Neural cell (in vitro differentiated cells): ENCODE results near the gene RBP5. TPM values are rescaled to one million over a fixed set of nuclear protein-coding genes. Genes with fewer than 3 reads are reported as not detected.

Experiments used
- H2AFZ ChIP-seq: fragments of 200-600, 300-800 bp; sonication (generic), shearing (Covaris generic); 2 replicates; pipeline ENCODE4 v1.6.0; 2014; ENCODE audit warnings: low read depth, mild to moderate bottlenecking, antibody characterized with exemption, low read length, moderate library complexity
- H3F3A ChIP-seq: fragments of 200-600 bp; shearing (Covaris generic); 2 replicates; pipeline ENCODE4 v1.6.1; 2016; ENCODE audit warnings: mild to moderate bottlenecking, moderate library complexity, mixed read lengths, antibody characterized with exemption, low read length; ENCODE audit not compliant: insufficient read depth, poor library complexity, severe bottlenecking
- H3K27ac ChIP-seq: fragments of 200-600, 300-800 bp; sonication (generic), shearing (Covaris generic); 2 replicates; pipeline ENCODE4 v1.5.1; 2014; ENCODE audit warnings: mild to moderate bottlenecking, low read length, moderate library complexity
- H3K27me3 ChIP-seq: fragments of 300-800, 200-600 bp; sonication (generic), shearing (Covaris generic); 2 replicates; pipeline ENCODE4 v1.6.0; 2014; ENCODE audit warnings: mild to moderate bottlenecking, low read depth, low read length, moderate library complexity; ENCODE audit not compliant: insufficient read depth
- H3K36me3 ChIP-seq: fragments of 300-800, 200-600 bp; sonication (generic), shearing (Covaris generic); 2 replicates; pipeline ENCODE4 v1.5.1; 2014; ENCODE audit warnings: mild to moderate bottlenecking, antibody characterized with exemption, low read length, moderate library complexity; ENCODE audit not compliant: insufficient read depth
- H3K4me2 ChIP-seq: fragments of 300-800, 200-600 bp; sonication (generic), shearing (Covaris generic); 2 replicates; pipeline ENCODE4 v1.6.0; 2014; ENCODE audit warnings: mild to moderate bottlenecking, low read length
- H3K4me3 ChIP-seq: fragments of 300-800, 200-600 bp; sonication (generic), shearing (Covaris generic); 2 replicates; pipeline ENCODE4 v1.5.1; 2014; ENCODE audit warnings: mild to moderate bottlenecking, low read length, moderate library complexity
- H3K79me2 ChIP-seq: fragments of 200-600 bp; shearing (Covaris generic); replicated peaks from 2 replicates; pipeline ENCODE4 v1.6.0; 2014; ENCODE audit warnings: mild to moderate bottlenecking, low read length, moderate library complexity; ENCODE audit not compliant: insufficient read depth
- H3K9ac ChIP-seq: fragments of 300-800, 200-600 bp; sonication (generic), shearing (Covaris generic); 2 replicates; pipeline ENCODE4 v1.6.1; 2016; ENCODE audit warnings: mild to moderate bottlenecking, low read length, mixed read lengths
- H3K9me2 ChIP-seq: fragments of 200-600 bp; shearing (Covaris generic); 2 replicates; pipeline ENCODE4 v1.6.1; 2016; ENCODE audit warnings: mild to moderate bottlenecking, low read length, mixed read lengths; ENCODE audit not compliant: insufficient read depth
- H3K9me3 ChIP-seq: fragments of 200-600, 300-800 bp; sonication (generic), shearing (Covaris generic); 2 replicates; pipeline ENCODE4 v1.6.1; 2016; ENCODE audit warnings: mild to moderate bottlenecking, mixed run types, low read length, moderate library complexity, mixed read lengths
- H4K20me1 ChIP-seq: fragments of 200-600 bp; shearing (Covaris generic); 2 replicates; pipeline ENCODE4 v1.6.1; 2016; ENCODE audit warnings: mild to moderate bottlenecking, mixed run types; ENCODE audit not compliant: insufficient read depth
- EP300 ChIP-seq: fragments of 450-650 bp; conservative IDR thresholded peaks from 2 replicates; pipeline ENCODE4 v1.6.1; 2014; ENCODE audit warnings: antibody characterized with exemption, mild to moderate bottlenecking, moderate library complexity; ENCODE audit not compliant: poor library complexity, severe bottlenecking
- EZH2 ChIP-seq: fragments of 200-600, 300-800 bp; shearing (Covaris generic), sonication (generic); IDR thresholded peaks from 2 replicates; pipeline ENCODE4 v1.6.1; 2014; ENCODE audit warnings: antibody characterized with exemption, low read length, borderline replicate concordance, mild to moderate bottlenecking; ENCODE audit not compliant: insufficient read depth, poor library complexity, severe bottlenecking
- MXI1 ChIP-seq: fragments of 450-650 bp; conservative IDR thresholded peaks from 2 replicates; pipeline ENCODE4 v1.6.1; 2014; ENCODE audit warnings: antibody characterized with exemption, mild to moderate bottlenecking; ENCODE audit not compliant: poor library complexity, severe bottlenecking
- POLR2AphosphoS5 ChIP-seq: IDR thresholded peaks from 2 replicates; pipeline ENCODE4 v1.6.1; 2012
- RAD21 ChIP-seq: fragments of 450-650 bp; conservative IDR thresholded peaks from 2 replicates; pipeline ENCODE4 v1.6.1; 2014; ENCODE audit warnings: antibody characterized with exemption, mild to moderate bottlenecking, moderate library complexity
- SMC3 ChIP-seq: fragments of 450-650 bp; conservative IDR thresholded peaks from 2 replicates; pipeline ENCODE4 v1.6.1; 2014; ENCODE audit warnings: antibody characterized with exemption, mild to moderate bottlenecking, moderate library complexity; ENCODE audit not compliant: poor library complexity
- TAF1 ChIP-seq: IDR thresholded peaks from 2 replicates; pipeline ENCODE4 v1.6.1; 2012; ENCODE audit warnings: low read depth
- polyA plus RNA-seq: library from polyadenylated mRNA; depleted of rRNA; stranded (reverse); fragments of >200 nt; gene quantifications from 2 replicates; pipeline ENCODE4 v1.2.3, GENCODE V29; 2014
- TF ChIP-seq, protein P1 (sequence below): IDR thresholded peaks from 2 replicates; pipeline ENCODE4 v1.6.1; 2012; ENCODE audit warnings: borderline replicate concordance
- TF ChIP-seq, protein P2 (sequence below): fragments of 450-650 bp; IDR thresholded peaks from 2 replicates; pipeline ENCODE4 v1.5.1; 2014; ENCODE audit warnings: antibody characterized with exemption, mild to moderate bottlenecking, moderate library complexity; ENCODE audit not compliant: poor library complexity, severe bottlenecking

Gene RBP5
- polyA plus RNA-seq, 1 donor from 2014 or later, result 1.9 TPM

DNA sequence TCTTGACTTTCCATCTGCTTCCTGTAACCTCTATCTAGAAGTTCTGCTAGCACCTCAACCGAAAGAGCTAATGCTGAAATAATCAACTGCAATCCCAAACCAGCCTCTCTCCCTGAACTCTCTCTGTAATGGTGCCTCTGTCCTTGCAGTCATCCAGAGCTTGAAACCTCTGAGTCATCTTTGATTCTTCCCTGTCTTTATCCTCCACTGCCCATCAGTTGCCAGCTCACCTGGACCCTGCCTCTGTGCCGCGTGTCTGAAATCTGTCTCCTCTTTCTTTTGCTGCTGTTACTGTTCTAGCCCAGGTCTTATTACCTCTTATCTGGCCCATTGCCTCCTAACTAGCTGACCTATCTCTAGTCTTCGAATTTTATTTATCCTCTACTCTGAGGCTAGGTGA, 17.0 kb upstream of the RBP5 start:
- peaks cover 30% of the 10 kb centered on the region for H3K36me3 ChIP-seq
- TF ChIP-seq, protein P1, sequence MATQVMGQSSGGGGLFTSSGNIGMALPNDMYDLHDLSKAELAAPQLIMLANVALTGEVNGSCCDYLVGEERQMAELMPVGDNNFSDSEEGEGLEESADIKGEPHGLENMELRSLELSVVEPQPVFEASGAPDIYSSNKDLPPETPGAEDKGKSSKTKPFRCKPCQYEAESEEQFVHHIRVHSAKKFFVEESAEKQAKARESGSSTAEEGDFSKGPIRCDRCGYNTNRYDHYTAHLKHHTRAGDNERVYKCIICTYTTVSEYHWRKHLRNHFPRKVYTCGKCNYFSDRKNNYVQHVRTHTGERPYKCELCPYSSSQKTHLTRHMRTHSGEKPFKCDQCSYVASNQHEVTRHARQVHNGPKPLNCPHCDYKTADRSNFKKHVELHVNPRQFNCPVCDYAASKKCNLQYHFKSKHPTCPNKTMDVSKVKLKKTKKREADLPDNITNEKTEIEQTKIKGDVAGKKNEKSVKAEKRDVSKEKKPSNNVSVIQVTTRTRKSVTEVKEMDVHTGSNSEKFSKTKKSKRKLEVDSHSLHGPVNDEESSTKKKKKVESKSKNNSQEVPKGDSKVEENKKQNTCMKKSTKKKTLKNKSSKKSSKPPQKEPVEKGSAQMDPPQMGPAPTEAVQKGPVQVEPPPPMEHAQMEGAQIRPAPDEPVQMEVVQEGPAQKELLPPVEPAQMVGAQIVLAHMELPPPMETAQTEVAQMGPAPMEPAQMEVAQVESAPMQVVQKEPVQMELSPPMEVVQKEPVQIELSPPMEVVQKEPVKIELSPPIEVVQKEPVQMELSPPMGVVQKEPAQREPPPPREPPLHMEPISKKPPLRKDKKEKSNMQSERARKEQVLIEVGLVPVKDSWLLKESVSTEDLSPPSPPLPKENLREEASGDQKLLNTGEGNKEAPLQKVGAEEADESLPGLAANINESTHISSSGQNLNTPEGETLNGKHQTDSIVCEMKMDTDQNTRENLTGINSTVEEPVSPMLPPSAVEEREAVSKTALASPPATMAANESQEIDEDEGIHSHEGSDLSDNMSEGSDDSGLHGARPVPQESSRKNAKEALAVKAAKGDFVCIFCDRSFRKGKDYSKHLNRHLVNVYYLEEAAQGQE, result no peak
- TF ChIP-seq TAF1, result no peak
- no peak for TF ChIP-seq POLR2AphosphoS5
- no peak for TF ChIP-seq RAD21
- no peak for TF ChIP-seq EZH2
- no peak for TF ChIP-seq MXI1
- TF ChIP-seq SMC3, result no peak
- TF ChIP-seq EP300, result no peak
- TF ChIP-seq, protein P2, sequence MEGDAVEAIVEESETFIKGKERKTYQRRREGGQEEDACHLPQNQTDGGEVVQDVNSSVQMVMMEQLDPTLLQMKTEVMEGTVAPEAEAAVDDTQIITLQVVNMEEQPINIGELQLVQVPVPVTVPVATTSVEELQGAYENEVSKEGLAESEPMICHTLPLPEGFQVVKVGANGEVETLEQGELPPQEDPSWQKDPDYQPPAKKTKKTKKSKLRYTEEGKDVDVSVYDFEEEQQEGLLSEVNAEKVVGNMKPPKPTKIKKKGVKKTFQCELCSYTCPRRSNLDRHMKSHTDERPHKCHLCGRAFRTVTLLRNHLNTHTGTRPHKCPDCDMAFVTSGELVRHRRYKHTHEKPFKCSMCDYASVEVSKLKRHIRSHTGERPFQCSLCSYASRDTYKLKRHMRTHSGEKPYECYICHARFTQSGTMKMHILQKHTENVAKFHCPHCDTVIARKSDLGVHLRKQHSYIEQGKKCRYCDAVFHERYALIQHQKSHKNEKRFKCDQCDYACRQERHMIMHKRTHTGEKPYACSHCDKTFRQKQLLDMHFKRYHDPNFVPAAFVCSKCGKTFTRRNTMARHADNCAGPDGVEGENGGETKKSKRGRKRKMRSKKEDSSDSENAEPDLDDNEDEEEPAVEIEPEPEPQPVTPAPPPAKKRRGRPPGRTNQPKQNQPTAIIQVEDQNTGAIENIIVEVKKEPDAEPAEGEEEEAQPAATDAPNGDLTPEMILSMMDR, result no peak
- H2AFZ ChIP-seq, result no peak overlapping the region
- H3K4me3 ChIP-seq, result no peak overlapping the region
- no peak overlapping the region for H3K4me2 ChIP-seq
- no peaks in the 10 kb centered on the region for H3K9me2 ChIP-seq
- H4K20me1 ChIP-seq, result no peaks in the 10 kb centered on the region
- H3F3A ChIP-seq, result no peaks in the 10 kb centered on the region
- H3K9me3 ChIP-seq, result no peaks in the 10 kb centered on the region
- H3K27me3 ChIP-seq, result no peaks in the 10 kb centered on the region
- H3K79me2 ChIP-seq, result no peaks in the 10 kb centered on the region
- no peak overlapping the region for H3K9ac ChIP-seq
- H3K27ac ChIP-seq, result no peak overlapping the region

DNA sequence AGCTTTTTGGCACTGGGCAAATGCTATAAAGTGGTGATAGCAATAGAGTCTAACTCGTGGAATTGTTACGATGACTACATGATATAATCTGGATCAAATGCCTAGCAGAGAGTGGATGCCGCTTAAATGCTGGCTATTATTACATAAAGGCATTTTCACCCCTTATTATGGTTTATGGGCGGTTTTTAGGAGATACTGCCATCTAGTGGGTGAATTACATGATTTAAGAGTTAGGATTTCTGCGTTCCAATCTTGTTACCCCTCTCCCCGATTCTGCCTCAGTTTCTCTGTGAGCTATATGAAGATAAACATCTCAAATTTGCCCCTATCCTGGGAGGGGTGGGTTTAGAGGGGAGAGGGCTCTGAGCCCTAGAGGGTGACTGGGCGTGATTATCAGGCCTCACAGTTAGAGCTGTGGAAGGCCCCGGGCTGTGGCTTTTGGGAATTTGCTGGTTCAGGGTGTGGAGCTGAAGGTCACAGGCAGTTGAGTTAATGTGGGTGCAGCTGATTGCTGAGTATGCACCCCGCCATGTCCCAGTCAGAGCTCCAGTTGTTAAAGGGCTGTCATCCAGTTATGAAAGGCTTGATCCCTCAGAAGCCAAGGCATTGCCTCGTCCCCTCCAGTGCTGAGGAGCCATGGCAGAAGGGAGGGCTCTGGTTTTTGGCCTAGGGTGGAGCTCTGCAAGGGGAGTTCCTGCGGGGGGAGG, 15.9 kb upstream of the RBP5 start:
- H3K27ac ChIP-seq, result no peak overlapping the region
- H3F3A ChIP-seq, result no peaks in the 10 kb centered on the region
- peaks cover 30% of the 10 kb centered on the region for H3K36me3 ChIP-seq
- no peak overlapping the region for H3K9ac ChIP-seq
- H3K4me2 ChIP-seq, result no peak overlapping the region
- no peaks in the 10 kb centered on the region for H4K20me1 ChIP-seq
- H3K9me2 ChIP-seq, result no peaks in the 10 kb centered on the region
- no peak overlapping the region for H2AFZ ChIP-seq
- H3K9me3 ChIP-seq, result no peaks in the 10 kb centered on the region
- no peaks in the 10 kb centered on the region for H3K79me2 ChIP-seq
- no peaks in the 10 kb centered on the region for H3K27me3 ChIP-seq
- peak; percentile 63 for TF ChIP-seq RAD21
- TF ChIP-seq EP300, result no peak
- no peak for TF ChIP-seq EZH2
- TF ChIP-seq SMC3, result peak; percentile 70
- TF ChIP-seq POLR2AphosphoS5, result no peak
- TF ChIP-seq, protein P2, result peak; percentile 75
- no peak for TF ChIP-seq TAF1
- TF ChIP-seq MXI1, result no peak
- TF ChIP-seq, protein P1, result no peak
- H3K4me3 ChIP-seq, result no peak overlapping the region
